A204.1 (cell line): Measurements from ENCODE around the gene BRSK2.

ENCODE experiments used
- FAIRE-seq: peaks from 2 replicates; lab custom pipeline; 2012; peaks lifted over from hg19 to GRCh38; lab: Jason Lieb, UNC

The BRSK2 gene

DNA sequence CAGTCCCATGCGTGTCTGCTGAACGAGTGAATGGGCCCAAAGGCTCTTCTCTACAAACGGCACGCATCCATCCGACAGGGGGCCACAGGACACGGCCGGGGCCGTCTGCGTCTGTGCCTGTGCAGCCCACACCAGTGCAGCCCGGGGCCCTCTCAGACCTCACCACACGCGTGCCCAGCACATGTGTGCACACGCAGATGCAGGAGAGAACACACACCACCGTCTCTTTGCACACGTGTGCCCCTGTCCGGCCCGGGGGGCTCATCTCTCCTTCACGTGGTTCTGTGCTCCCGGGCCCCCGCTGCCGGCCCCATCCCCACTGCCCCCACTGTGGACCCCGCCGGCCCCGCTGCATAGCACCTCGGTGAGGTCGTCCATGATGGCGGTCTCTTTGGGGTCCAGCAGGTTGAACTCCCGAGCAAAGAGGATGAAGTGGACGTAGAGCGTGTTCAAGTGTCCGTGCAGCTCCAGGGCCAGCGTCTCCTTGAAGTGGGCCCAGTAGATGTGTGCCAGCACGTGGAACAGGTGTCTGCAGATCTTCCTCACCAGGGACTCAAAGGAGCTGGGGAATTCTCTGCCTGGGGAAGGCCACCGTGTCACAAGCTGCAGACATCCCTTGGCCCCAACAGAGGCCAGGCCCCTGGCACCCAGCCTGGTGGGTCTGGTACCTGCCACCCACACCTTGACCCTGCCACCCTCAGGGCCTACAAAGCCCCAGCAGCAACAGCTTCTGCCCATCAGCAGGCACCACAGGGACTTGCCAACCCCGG, 80.4 kb downstream of the BRSK2 start:
- no peak for FAIRE-seq

- FAIRE-seq = no peak
Measured at GRCh38 chr11:1470681-1471611, 81.2 kb downstream of the BRSK2 start.

DNA sequence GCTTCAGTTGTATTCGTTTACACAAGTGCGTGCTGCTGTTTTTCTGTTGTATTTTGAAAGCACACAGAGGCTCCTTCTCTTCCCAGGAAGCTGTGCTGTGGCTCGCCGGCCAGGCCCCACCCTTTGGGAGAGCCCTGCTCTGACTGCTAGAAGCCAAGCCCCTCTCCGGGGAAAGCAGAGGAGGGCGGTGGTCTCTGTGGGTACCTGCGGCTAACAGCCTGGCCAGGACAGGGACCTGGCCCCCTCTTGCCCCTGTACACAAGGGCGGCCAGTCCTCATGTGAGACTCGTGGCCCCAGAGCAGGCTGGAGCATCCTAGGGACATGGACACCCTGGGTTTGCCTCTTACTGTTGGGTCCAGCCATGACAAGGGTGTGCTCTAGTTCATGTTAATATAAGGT, 82.0 kb downstream of the BRSK2 start:
- no peak for FAIRE-seq

DNA sequence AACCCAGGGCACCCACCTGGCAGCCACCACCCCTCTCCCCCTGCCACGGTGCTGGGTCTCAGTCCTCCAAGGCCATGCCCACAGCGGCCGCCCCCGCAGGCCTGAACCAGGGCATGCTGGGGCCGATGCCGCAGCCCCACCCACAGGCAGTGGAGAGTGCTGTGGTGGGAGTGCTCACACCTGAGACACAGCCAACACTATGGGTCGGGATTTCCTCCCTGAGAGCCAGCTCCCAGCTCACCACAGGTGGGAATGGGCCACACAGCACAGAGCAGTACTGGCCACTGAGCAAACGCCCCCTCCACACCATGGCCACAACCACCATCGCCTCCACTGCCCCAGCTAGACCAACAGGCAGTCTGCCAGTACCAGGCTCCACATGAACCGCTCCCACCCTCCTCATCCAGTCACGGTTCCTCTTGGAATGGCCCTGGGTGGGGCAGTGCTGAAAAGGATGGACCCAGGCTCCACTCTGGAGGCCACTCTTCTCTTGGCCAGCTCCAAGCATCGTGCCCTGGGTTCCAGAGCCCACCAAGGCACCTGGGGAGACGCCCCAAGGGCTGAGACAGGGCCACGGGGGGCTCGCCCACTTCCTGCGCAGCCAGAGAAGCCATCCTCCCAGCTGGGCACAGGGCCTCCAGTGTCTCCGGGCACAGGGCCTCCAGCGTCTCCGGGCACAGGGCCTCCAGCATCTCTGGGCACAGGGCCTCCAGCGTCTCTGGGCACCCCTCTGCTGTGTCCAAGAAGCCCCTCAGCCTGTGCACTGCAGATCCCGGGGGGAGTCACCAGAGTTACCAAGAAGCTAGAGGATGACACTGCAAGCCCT, 82.7 kb downstream of the BRSK2 start:
- FAIRE-seq = no peak

GRCh38 chr11:1473011-1473628, 83.4 kb downstream of the BRSK2 start:
- FAIRE-seq = no peak

DNA sequence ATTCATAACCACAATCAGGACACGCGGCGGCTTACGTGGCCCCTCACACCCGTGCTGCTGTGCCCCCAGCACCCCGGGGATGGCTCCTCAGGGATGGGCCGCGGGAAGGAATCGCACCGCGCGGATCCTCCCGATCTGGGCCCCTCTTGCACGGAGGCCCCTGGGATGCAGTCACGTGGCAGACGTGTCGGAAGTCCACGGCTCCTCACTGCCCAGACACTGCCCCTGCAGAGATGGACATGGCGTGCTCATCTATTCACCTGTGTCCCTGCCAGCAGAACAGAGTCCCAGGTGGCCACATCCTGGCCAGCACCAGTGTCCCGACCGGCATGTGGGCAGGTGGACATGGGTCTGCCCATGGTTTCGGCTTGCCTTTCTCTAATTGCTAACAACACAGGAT, 84.1 kb downstream of the BRSK2 start:
- no peak for FAIRE-seq

DNA sequence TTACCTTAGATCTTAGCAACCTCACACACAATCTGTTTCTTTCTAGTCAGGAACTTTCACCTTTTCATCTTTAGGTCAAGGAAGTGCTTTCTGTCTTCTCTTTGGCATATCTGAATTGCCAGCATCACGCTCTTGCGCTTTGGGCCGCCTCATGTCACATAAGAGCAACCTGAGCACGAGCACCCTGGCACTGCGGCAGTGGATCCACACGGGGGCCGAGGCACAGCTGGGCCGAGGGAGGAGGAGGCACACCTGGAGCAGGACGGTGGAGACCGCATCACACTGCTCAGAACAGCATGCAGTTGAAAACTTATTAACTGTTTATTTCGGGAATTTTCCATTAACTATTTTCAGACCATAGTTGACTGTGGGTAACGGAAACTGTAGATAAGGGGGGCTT, 86.1 kb downstream of the BRSK2 start:
- no peak for FAIRE-seq

DNA sequence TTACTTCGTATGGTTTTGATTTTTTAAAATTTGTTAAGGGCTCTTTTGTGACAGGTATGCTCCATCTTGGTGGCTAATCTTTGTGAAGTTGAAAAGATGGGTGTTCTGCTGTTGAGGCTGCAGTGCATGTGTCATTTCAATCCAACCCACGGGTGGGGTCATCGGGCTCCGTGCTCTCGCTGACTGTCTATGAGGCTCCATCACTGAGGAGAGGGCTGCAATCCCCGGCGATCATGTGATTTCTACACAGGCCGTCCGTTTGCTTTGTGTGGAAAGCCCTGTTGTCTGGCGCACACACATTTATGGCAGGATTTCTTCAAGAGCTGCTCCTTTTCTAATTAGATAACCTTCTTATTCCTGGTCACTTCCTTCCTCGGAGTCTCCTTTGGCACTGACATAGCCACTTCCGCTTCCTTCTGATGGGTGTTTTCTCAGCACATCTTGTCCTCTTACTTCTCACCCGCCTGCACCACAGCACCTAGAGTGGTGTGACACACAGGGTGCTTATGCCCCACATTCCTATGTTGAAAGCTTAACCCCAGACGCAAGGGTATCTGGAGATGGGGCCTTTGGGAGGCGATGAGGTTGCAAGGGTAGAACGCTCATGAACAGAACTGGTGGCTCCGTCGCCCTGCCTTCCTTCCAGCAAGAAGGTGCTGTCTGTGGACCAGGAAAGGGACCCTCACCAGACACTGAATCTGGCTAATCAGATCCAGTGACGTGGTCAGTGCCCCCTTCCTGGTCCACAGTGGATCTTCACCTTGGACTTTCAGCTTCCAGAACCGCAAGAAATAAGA, 87.4 kb downstream of the BRSK2 start:
- no peak for FAIRE-seq

DNA sequence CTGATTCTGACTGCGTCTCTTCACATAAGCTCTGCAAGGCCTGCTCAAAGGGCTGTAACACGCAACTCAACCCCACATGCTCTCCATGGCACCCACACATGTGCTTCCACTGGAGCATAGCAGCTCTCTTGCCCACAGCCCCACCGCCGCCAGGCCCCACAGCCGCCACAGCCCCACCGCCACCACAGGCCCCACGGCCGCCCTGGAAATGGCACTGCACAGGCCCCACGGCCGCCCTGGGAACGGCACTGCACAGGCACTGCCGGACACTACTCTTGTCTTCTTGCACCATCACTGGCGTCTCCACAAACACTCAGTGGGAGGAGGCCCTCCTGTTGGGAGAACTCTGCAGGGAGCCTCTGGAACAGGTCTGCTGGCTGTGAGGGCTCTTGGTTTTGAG, 88.3 kb downstream of the BRSK2 start:
- no peak for FAIRE-seq

DNA sequence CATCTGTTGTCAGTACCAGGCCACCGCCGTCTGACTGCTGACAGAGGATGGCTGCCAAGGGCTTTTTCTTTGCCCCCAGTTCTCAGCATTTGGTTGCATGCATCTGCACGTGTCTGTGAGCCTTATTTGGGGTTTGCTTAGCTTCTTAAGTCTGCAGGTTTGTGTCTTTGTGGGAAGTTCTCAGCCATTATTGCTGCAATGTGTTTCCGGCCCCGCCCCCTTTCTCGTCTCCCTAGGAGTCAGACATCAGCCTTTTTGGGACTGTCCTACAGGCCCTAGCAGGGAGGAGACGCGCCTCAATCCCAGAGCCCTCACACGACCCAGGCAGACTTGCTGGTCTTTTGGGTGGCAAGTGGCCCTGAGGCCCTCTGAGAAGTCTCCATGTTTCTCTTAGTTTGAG, 88.8 kb downstream of the BRSK2 start:
- no peak for FAIRE-seq

- FAIRE-seq = no peak
Measured at GRCh38 chr11:1479006-1479677, 89.4 kb downstream of the BRSK2 start.

DNA sequence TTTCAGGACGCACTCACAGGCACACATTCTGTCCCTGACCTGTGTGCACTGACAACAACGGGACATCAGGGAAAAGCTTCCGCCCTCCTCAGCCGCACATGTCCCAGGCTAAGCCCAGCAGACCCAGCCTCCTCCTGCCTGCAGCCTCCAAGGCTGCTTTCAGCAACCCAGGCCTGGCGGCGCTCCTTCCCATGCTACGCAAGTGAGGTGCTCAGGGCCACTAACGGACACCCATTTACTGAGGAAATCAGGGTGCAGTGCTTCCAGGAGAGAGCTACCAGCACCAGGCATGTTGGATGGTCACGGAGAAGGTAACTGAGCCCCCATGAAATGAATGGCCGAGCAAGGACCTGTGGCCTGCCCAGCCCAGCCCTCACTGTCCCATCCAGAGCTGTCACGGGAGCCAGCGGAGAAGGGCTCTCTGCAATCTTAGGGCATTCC, 90.0 kb downstream of the BRSK2 start:
- FAIRE-seq = no peak

GRCh38 chr11:1480191-1480554, 90.4 kb downstream of the BRSK2 start:
- FAIRE-seq = no peak

GRCh38 chr11:1480555-1481482, 91.1 kb downstream of the BRSK2 start:
- FAIRE-seq = no peak

- no peak for FAIRE-seq
Measured at GRCh38 chr11:1481483-1481825, 91.7 kb downstream of the BRSK2 start.

DNA sequence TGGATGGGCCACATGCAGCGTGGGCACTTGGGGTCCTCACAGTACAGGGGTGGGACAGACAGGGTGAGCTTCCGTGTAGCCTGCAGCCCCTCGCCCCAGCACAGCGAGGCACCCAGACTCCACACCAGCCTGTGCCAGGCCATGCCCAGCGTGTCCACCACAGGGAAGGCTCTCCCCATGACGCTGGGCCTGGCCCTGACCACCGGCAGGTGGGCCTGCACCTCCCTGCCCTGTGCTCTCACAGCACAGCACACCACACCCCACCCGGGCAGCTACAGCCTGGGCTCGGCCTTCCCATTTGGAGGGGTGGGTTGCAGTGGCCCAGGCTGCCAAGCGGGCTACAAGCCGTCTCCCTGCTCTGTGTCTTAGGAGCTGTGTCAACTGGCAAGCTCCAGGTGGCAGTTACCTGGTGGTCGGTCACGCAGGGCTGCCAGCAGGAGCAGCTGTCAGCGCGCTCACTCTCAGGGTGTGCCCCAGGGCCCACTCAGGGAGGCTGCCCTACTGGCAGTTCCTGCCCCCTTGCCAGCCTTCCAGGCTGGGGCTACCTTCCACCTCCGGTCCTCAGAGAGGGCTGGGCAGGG, 92.2 kb downstream of the BRSK2 start:
- no peak for FAIRE-seq

DNA sequence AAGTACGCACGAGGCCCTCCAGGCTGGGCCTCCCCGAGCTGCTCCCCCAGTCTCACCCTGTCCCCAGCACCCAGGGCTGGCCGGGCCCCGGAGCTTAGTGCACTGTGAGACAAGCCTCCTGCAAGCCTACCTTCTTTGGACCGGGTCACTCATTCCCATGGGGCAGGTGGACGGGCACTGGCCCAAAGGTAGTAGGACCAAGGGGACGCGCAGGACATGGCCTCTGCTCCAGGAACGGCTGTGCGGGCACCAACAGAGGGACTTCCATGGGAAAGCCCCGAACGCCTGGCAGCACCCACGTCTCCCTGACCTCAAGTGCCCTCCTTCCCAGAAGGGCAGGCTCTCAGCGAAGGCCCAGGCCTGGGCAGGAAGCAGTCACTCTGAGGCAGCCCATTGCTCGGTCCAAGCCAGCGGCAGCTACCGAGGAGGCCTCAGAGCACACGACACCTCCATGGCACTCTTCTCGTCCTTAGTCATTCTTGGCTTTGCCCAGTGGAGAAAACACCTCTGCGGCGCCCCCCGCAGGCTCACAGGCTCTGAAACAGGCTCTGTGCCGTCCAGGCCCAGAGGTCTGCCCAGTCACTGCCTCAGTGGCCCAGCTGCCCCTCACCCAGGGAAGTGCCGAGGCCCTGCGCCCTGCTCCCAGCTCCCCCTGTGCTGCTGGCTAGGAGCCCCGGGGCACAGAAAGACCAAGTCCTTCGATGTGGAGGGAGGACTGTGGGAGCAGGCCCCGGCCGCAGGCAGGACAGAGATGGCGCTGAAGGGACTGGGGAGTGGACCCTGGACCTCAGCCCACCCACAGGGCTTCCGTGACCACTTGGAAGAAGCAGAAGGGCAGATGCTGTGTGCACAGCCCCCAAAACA, 93.1 kb downstream of the BRSK2 start:
- no peak for FAIRE-seq

- no peak for FAIRE-seq
Measured at GRCh38 chr11:1483445-1483961, 93.8 kb downstream of the BRSK2 start.
